Measurements from ENCODE around the gene LARP4B.

The LARP4B gene

DNA sequence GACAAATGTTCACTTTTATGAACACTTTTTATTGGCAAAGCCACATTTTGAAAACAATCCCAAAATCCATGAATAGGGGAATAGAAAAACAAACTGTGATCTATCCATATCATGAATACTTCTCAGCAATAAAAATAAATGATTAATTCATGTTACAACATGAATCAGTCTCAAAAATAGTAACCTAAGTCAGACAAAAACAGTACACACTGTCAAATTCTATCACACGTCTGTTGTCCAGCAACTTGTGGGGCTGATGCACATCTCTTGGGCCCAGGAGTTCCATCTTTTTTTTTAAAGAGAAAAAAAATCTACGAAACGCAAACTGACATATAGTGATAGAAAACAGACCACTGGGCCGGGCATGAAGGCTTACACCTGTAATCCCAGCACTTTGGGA, 71.0 kb downstream of the LARP4B start:
- DNase-seq, result no peak

- no peak for DNase-seq
Observed at GRCh38 chr10:856416-857157, 74.9 kb downstream of the LARP4B start.

- DNase-seq, result no peak
Observed at GRCh38 chr10:855671-856070, 75.8 kb downstream of the LARP4B start.

DNA sequence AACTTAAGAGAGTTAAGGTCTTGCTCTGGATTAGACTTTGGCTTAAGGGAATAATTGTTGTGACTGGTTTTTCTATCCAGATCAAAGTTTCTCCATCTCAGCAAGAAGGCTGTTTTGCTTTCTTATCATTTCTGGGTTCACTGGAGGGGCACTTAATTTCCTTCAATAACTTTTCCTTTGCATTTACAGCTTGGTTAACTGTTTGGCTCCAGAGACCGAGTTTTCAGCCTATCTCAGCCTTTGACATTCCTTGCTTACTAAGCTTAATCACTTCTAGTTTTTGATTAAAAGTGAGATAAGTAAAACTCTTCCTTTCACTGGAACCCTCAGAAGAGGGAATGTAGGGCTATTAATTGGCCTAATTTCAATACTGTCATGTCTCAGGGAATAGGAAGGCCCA, 76.4 kb downstream of the LARP4B start:
- DNase-seq, result no peak

DNA sequence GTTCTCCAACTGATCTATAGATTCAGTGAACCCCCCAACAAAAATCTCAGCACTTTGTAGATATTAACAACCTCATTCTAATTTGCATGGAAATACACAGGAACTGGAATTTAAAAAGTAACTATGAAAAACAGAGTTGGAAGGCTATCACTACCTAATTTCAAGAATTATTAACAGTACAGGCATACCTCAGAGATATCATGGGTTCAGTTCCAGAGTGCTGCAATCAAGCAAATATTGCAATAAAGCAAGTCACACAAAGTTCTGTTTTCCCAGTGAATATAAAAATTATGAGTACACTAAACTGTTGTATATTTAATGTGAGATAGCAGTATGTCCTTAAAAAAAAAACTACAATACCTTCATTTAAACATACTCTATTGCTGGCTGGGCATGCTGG, 78.5 kb downstream of the LARP4B start:
- no peak for DNase-seq

DNA sequence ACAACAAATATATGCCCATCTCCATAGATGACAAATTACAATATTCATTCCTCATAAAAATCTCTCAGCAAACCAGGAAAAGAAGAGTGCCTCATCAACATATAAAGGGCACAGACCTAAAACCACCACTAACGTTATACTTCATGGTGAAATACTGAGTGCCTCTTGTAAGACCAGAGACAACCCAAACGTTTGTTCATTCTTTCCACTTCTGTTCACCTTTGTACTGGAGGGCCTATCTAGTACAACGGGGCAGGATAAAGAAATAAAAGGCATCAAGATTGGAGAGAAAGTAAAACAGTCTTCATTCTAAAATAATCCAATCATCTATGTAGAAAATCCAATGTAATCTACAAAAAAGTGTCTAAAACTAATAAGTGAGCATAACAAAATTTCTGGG, 79.1 kb downstream of the LARP4B start:
- no peak for DNase-seq

GRCh38 chr10:851901-852300, 79.6 kb downstream of the LARP4B start:
- DNase-seq, result no peak

DNA sequence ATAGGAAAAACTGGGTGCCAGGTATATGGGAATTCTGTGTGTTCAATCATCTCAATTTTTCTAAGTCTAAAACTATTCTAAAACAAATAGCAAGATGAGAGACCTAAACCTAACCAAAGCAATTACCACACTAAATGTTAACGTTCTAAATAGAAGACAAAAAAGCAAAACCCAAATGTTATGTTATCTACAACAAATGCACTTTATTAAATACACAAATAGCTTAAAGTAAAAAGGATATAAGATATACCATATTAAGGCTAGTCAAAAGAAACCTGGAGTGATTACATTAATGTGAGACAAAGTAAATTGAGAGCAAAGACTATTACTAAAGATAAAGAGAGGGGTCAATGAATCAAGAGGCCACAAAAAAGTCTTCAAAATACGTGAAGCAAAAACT, 81.4 kb downstream of the LARP4B start:
- no peak for DNase-seq

DNA sequence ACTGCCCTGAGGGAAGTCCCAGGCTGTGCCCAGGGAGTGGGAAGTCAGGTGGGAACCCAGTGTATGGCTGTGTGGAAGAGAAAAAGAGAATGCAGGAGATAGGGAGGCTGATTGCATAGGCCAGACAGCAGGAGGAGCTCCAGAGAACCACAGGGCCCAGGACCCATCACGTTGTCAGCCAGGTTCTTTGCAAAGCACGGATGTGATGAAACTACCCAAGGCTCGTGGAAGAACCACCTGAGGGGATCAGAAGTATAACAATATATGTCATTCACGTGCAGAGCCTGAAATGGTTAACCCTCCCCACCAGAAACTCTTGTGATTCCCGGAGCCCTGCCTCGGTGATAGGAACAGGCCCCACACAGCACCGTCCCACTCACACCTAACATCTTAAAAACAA, 83.6 kb downstream of the LARP4B start:
- DNase-seq, result no peak

DNA sequence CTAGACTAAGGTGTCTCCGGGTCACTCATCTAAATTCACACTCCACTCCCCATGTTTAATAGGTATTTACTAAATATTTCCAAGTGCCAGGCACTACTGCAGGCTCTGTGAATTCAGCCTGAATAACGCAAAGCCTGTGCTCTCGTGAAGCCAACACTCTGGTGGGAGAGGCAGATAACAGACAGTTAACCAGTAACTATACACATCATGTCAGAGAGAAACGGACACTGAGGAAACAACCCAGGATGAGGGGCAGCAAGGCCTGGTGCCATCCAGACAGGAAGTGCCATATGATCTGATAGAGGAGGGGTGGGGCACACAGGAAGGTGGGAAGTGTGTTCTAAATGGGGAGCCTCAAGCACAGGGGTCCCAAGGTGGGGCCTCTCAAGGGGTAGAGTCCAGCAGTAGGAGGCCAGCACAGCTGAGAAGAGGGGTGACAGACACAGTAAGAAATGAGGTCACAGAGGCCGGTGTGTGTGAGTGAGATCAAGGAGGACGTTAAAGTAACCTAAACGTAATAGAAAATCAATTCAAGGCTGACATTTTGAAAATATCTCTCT, 85.3 kb downstream of the LARP4B start:
- no peak for DNase-seq

DNA sequence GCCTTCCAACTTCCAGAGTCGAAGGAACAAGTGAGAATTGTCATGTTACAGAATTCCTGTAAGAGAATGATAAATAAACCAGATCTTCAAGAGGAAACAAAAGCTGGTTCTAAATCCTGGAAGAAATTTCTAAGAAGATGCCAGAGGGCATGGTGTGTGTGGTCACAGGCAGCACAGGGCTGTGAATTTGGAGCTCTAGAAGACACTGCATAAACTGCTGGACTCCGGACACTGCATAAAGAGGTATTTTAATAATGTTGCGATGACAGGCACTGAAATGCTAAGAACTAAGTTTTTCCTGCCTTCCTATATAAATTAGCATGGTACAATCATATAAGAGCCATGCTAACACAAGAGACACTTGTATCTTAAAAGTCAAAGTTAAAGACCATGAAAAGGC, 86.0 kb downstream of the LARP4B start:
- DNase-seq, result no peak

DNA sequence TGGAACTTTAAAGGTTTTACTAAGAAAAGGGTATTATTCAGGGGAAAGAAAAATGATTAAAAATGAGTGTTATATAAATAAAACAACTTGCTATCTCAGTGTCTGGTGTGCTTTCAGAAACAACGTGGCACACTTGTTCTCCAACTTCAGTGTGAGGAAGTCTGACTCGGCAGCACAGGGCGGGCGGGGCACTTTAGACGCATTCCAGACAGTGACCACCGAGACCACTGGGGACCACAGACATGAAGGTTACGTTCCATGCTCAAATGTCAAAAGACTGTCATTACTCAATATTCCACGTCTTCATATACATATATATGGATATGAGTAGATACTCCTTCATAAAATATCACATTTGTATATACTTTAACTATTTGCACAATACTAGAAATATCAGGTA, 87.0 kb downstream of the LARP4B start:
- no peak for DNase-seq

DNA sequence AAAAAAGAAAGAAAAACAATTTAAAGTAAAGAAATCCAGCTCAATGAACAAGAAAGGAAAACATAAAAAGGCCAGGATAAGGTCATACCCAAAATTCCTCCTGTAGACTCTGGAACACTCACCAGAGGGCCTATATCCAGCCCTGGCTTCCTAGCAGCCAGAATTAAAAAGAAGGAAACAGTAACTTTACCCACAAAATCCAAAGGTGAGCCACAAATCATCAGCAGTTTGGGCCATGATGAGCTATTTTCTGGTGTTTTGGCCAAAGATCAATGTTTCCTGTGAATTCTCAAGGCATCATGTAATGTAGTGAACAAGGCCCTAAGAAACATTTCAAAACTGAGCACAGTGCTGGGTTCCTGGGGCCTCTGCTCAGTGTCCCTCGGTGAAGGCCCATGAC, 87.8 kb downstream of the LARP4B start:
- DNase-seq, result no peak

- no peak for DNase-seq
Observed at GRCh38 chr10:842795-843194, 88.7 kb downstream of the LARP4B start.

DNA sequence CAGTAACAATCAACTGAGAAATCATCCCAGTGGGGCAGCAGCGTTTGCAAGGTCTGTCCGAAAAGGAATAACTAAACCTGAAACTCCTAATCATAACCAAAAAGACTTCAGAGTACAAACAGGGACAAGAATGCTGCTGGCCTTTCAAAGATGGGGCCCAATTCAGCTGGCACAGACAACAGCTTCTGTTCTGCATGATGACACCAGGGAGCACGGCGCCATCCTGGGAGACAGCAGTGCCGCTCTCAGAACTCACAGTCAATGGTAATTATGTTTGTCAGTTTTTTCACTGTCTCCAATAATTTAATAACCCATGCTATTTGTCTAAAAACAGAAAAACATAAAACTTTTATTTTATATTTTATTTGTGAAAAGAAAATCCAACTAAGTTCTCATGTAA, 90.0 kb downstream of the LARP4B start:
- no peak for DNase-seq

DNA sequence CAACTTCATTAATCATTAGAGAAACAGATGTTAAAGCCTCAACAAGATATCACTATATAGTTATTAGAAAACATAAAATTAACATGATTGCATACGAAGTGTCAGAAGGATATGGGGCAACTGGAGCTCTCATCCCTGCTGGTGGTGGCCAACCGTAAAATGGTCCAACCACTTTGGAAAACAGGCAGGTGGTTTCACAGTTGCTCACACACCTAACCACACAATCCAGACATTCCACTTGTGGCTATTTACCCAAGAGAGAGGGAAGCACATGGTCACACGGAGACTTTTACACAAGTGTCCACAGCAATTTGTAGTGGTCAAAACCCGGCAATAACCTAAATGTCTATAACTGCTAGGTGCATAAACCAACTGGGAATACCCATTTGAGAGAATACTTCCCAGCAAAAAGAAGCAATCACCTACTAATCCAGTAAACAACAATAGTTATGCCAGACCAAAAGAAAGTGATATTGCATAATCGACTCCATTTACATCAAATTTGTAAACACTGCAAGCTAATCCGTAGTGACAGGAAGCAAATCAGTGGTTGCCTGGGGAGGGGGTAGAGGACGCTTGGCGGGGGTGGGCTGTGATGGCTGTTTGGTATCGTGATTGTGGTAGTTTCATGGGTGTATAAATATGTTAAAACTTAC, 91.8 kb downstream of the LARP4B start:
- no peak for DNase-seq

DNA sequence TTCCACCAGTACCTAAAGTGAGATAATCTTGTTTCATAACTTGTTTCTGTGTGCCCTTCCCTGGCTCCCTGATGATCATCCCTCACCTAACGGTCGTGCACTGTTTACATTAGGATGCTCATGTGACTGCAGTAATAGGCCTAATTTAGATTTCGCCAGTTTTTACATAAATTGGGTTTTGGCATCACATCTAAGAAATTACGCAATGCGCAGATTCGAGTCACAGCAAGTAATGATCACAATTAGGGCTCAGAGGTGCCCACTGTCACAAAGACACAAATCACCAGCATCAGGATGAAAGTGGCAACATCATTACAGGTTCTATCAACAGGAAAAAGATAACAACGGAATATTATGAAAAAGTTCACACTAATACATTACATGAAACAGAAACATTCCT, 94.7 kb downstream of the LARP4B start:
- no peak for DNase-seq

DNA sequence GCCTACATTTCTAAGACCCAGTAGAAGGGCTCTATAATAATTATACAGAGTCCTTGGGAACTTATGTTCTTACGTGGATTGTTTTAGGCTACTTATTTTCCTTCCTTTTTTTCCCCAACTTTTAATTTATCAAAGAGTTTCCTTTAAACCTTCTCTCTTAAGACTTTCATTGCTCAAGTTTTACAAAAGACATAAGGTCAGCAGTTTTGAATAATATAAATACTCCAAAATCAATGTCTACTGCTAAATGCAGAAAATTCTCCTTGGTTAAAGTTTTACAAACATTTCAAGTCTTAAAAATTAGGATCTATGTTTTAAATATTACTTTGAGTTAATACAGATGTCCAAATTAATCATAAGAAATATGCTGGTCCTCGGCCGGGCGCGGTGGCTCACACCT, 97.0 kb downstream of the LARP4B start:
- DNase-seq, result no peak

GRCh38 chr10:829241-829640, 102.3 kb downstream of the LARP4B start:
- no peak for DNase-seq

GRCh38 chr10:828191-828590, 103.3 kb downstream of the LARP4B start:
- no peak for DNase-seq

DNA sequence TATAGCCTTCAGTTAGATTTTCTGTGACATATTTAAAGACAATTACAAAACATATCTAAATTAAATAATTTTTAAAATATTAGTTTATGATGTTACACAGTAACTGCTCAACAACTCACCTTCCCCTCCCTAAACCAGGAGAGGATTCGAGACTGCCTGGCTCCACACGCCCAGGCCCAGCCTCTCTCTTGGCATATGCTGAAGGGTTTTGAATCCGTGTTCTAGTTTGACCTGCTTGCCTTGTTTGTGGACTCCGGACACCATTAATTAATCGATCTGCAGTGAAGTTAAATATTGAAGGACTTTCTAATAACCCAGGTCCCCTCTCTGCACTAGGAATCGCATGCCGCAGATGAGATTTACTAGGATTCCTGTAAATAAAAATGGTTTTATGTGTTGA, 106.6 kb downstream of the LARP4B start:
- DNase-seq, result no peak

GRCh38 chr10:824497-824896, 107.0 kb downstream of the LARP4B start:
- DNase-seq, result no peak

DNA sequence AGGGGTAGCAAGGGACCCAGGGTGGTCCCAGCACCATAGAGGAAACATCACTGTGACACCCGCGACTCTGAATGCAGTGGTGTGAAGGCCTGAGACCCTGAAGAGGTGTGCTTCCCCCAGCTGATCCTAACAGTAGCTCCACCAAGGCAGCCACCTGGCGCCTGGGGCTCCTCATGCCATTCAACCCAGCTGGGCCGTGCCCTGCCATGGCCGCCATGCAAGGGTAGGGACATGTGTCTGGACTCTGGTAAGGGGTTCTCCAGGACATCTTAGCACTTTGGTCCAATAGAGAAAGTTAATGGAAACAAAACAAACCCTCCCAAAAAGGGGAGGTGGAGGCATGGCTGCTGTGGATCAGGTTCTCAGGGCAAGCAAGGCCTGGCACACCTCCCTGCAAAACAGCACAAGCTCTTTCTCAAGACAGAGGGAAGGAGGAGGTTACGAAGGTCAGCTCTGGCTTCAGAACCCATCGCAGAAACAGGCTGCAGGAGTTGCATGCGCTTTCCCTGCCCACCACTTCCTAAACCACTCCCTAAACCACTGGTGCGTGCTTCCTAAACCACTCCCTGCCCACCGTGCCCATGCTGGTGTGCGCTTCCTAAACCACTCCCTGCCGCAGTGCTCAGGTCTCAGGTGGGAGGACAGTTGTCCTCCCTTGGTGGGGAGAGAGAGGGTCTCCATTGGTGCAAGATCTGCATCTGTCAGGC, 108.7 kb downstream of the LARP4B start:
- no peak for DNase-seq

DNA sequence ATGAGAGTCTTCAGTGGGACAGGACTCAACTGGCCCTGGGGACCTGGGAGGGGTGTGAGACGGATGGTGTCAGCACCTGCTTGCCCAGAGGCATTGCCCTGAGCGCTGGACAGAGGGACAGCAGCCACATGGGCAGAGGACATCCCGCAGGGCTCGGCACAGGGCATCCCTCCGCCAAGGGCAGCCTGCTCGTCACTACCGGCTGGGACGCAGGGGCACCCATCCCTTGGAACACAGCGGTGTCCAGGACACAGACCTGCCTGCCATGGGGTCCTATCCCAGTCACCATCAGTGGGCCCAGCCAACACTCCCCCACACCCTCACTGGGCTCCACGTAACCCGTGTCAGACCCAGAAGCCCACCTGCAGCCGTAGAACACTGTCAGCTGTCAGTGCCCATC, 109.3 kb downstream of the LARP4B start:
- no peak for DNase-seq
